Testis (tissue), 3 donors: Measurements from ENCODE around the gene AMTN. TPM values are rescaled to one million over a fixed set of nuclear protein-coding genes. Genes with fewer than 3 reads are reported as not detected.
A peak's percentile ranks its signal among the peaks of the same experiment; 100 is the strongest.

ENCODE experiments used
- DNase-seq: peaks from one replicate; pipeline ENCODE4 v3.0.0-alpha.2; 2019
- H3K27ac ChIP-seq, 2 donors: fragments of 200-600 bp; sonication (generic); one replicate each; pipeline ENCODE4 v1.5.1; 2019
- H3K27me3 ChIP-seq: fragments of 200-600 bp; sonication (generic); one replicate; pipeline ENCODE4 v1.5.1; 2019
- H3K36me3 ChIP-seq: fragments of 200-600 bp; sonication (generic); one replicate; pipeline ENCODE4 v1.5.1; 2017; ENCODE audit warnings: low read depth; ENCODE audit errors: missing control alignments
- H3K4me1 ChIP-seq: fragments of 200-600 bp; sonication (generic); one replicate; pipeline ENCODE4 v1.5.1; 2019
- H3K4me3 ChIP-seq, 2 donors: fragments of 200-600 bp; sonication (generic); one replicate each; pipeline ENCODE4 v1.5.1; 2017 to 2019
- H3K9me3 ChIP-seq: fragments of 200-600 bp; sonication (generic); one replicate; pipeline ENCODE4 v1.5.1; 2017
- POLR2A ChIP-seq: fragments of 450-650 bp; IDR thresholded peaks from one replicate; pipeline ENCODE4 v1.6.1; 2017; ENCODE audit warnings: antibody characterized with exemption, mild to moderate bottlenecking, moderate library complexity
- WGBS, 2 donors: methylation state at CpG; one replicate each; pipeline ENCODE4 v1.1.5; 2018; 5-methylcytosine and 5-hydroxymethylcytosine counted together
- intact Hi-C: fragments of 100-400 bp; cut with DNase I; formaldehyde crosslinking; loops from one replicate; pipeline ENCODE4 v1.15.1; 2023; ENCODE audit warnings: low total_unique reads
- polyA plus RNA-seq: library from polyadenylated mRNA; stranded (reverse); fragments of 350-450 nt; fragmentation: Illumina TruSeq; extraction: RNeasy Lipid Tissue Mini Kit (QIAGEN cat#74804); gene quantifications from one replicate; pipeline ENCODE4 v1.2.3, GENCODE V29; 2014; ENCODE audit warnings: low read depth, low replicate concordance; ENCODE audit not compliant: insufficient read depth
- total RNA-seq, 2 donors: library from RNA; depleted of rRNA; stranded (reverse); fragments of >200 nt; gene quantifications; one replicate each; pipeline ENCODE4 v1.2.3, GENCODE V29; 2016
- TF ChIP-seq, protein P1 (sequence below), 3 experiments: fragments of 450-650 bp in 2 of 3; fragments of 200-600 bp in 1 of 3; sonication (generic) in 1 of 3; IDR thresholded peaks; one replicate each; pipeline ENCODE4 v1.5.1; 2016 to 2019; ENCODE audit warnings: antibody characterized with exemption in 3 of 3, mild to moderate bottlenecking in 2 of 3, moderate library complexity in 1 of 3

Gene AMTN
- total and polyA plus RNA-seq, 3 donors from 2014 or later: not detected

DNA sequence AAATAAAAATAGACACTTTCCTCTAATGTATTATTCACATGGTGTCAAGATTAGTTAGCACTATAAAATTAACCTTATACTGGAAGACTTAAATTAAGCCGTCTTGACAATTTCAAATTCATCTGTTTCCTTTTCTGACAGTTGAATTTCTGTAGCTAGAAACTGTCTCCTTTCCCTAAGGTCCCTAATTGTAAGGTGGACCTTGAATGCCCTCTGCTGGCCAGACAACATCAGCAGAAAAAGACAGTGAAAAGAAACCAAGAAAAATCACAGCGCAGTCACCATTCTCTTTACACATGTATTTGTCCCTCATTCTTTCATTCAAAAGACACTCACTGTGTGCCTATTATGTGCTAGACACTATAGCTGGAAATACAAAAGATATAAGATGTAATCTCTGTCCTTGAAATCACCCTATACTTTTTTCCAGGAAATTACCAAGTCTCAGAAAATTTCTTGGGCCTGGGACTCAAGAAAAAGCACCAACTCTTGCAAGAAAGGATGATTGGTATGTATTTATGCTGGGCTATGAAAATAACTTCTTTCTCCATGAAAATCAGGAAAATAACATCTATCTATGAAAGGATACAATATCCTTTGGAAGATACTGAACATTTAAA lies 41.0 kb downstream of the AMTN start:
- 48 to 59% methylated on average over 2 of the region's 2 CpGs for WGBS, 2 donors
- intact Hi-C loops: no loop called here
- Histone ChIP-seq H3K9me3 (no peaks in the 10 kb centered on the region), H3K4me3 (no peak overlapping the region), H3K36me3 (no peaks in the 10 kb centered on the region), H3K4me1 (no peaks in the 10 kb centered on the region), H3K27me3 (no peaks in the 10 kb centered on the region), H3K27ac (no peak overlapping the region)
- TF ChIP-seq, protein P1, sequence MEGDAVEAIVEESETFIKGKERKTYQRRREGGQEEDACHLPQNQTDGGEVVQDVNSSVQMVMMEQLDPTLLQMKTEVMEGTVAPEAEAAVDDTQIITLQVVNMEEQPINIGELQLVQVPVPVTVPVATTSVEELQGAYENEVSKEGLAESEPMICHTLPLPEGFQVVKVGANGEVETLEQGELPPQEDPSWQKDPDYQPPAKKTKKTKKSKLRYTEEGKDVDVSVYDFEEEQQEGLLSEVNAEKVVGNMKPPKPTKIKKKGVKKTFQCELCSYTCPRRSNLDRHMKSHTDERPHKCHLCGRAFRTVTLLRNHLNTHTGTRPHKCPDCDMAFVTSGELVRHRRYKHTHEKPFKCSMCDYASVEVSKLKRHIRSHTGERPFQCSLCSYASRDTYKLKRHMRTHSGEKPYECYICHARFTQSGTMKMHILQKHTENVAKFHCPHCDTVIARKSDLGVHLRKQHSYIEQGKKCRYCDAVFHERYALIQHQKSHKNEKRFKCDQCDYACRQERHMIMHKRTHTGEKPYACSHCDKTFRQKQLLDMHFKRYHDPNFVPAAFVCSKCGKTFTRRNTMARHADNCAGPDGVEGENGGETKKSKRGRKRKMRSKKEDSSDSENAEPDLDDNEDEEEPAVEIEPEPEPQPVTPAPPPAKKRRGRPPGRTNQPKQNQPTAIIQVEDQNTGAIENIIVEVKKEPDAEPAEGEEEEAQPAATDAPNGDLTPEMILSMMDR (IDR thresholded peaks at IDR 0.05): peak; percentile 18 to 58 (median 55)
- TF ChIP-seq POLR2A: no peak
- peak; percentile 65 for DNase-seq

DNA sequence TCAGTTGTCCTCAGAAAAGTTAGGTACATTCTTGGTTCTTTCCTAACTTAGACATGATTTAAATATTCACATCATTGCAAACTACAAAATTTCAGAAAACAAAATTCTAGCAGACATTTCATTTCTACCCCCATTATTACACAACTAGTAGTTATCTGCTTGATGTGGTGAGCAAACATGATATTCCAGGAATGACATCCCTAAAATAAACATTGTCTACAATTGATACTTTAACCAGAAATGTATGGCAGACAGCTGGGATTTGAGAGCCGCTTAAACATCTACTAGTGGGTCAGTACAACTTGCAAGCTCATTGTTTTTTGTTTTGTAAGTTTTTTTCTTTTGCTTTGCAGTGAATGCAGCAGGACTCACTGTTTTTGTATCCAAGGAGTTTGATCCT lies 41.6 kb downstream of the AMTN start:
- TF ChIP-seq, protein P1 (IDR thresholded peaks at IDR 0.05): no peak
- TF ChIP-seq POLR2A: no peak
- no peak overlapping the region for H3K4me3 ChIP-seq
- no peaks in the 10 kb centered on the region for H3K36me3 ChIP-seq
- H3K27ac ChIP-seq: no peak overlapping the region
- no peaks in the 10 kb centered on the region for H3K27me3 ChIP-seq
- 89 to 100% methylated on average over 1 of the region's 1 CpG for WGBS, 2 donors
- intact Hi-C loops: no loop called here
- no peaks in the 10 kb centered on the region for H3K9me3 ChIP-seq
- no peaks in the 10 kb centered on the region for H3K4me1 ChIP-seq
- no peak for DNase-seq

DNA sequence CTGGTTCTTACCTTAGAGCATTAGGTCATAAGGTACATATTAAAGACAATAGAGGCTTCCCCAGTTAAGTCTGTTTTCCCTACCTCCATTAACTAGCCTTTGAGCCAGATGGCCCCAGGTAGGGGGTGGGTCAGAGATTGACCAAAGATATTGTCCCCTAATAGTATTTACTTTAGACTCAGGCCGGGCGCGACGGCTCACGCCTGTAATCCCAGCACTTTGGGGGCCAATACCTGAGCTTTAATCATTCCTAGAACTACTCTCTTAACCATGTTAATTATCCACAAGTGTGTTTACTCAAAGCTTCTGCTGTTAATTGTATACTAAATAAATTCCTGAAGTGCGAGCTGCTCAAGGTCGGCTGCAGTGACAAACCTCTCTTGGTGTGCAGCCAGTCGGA lies 45.7 kb downstream of the AMTN start:
- no peak overlapping the region for H3K4me3 ChIP-seq
- H3K9me3 ChIP-seq: no peaks in the 10 kb centered on the region
- 72 to 82% methylated on average over 8 of the region's 8 CpGs for WGBS, 2 donors
- TF ChIP-seq POLR2A: no peak
- TF ChIP-seq, protein P1 (IDR thresholded peaks at IDR 0.05): no peak
- no peak overlapping the region for H3K27ac ChIP-seq
- intact Hi-C loops: no loop called here
- no peaks in the 10 kb centered on the region for H3K27me3 ChIP-seq
- H3K36me3 ChIP-seq: no peaks in the 10 kb centered on the region
- H3K4me1 ChIP-seq: no peaks in the 10 kb centered on the region
- no peak for DNase-seq

DNA sequence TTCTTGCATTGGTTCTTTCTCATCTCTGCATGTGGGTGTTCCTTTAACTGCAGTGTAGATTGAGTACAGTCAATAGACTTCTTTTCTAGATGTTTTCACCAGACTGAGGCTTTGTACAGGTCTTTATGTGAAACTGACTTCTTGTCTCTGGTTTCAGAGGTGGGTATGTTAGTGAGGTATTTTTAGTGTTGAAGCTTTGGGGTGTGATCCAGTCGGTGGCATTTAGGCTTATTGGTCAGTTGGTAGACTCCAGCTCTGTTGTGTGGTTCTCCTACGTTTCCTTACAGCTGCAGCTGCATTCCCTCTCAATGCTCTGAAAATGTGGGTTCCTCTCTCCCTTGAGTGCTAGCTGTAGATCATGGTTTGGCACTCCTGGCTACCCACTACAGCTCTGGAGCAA lies 52.4 kb downstream of the AMTN start:
- H3K4me3 ChIP-seq: no peak overlapping the region
- no peaks in the 10 kb centered on the region for H3K9me3 ChIP-seq
- TF ChIP-seq POLR2A: no peak
- TF ChIP-seq, protein P1 (IDR thresholded peaks at IDR 0.05): no peak
- 87 to 93% methylated on average over 2 of the region's 2 CpGs for WGBS, 2 donors
- DNase-seq: no peak
- H3K27me3 ChIP-seq: no peaks in the 10 kb centered on the region
- H3K36me3 ChIP-seq: no peaks in the 10 kb centered on the region
- no peaks in the 10 kb centered on the region for H3K4me1 ChIP-seq
- H3K27ac ChIP-seq: no peak overlapping the region
- intact Hi-C loops: no loop called here

DNA sequence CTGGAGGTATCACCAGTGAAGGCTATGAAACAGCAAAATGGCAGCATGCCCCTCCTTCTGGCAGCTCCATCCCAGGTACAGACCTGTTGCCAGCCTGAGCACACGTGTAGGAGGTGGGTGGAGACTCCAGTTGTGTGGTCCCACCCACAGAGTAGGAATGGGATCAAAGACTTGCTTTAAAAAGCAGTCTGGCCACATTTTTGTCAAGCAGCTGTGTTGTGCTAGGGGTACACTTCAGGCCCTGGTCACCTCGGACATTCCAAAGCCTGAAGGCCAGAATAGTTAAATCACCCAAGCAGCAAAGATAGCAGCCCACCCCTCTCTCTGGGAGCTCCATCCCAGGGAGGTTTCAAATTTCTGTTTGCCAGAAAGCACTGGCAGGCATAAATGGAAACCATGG lies 53.4 kb downstream of the AMTN start:
- no peak overlapping the region for H3K4me3 ChIP-seq
- no peaks in the 10 kb centered on the region for H3K27me3 ChIP-seq
- TF ChIP-seq, protein P1 (IDR thresholded peaks at IDR 0.05): no peak
- TF ChIP-seq POLR2A: no peak
- intact Hi-C loops: no loop called here
- 30 to 44% methylated on average over 2 of the region's 2 CpGs for WGBS, 2 donors
- H3K36me3 ChIP-seq: no peaks in the 10 kb centered on the region
- no peak overlapping the region for H3K27ac ChIP-seq
- no peak for DNase-seq
- no peaks in the 10 kb centered on the region for H3K4me1 ChIP-seq
- no peaks in the 10 kb centered on the region for H3K9me3 ChIP-seq
